Mesodermal cell (in vitro differentiated cells): ENCODE measurements around the gene GRID2IP.
"Not testable (repeated sequence)": the region's sequence is repeated elsewhere in the genome, so short reads cannot be mapped to it uniquely, and the experiment has no call there.

ENCODE experiments used
- H3K27ac ChIP-seq: 2 replicates; pipeline ENCODE4 v1.7.0; 2013; ENCODE audit warnings: mild to moderate bottlenecking, low read depth, low read length, moderate library complexity; ENCODE audit not compliant: severe bottlenecking
- H3K36me3 ChIP-seq: 2 replicates; pipeline ENCODE4 v1.7.1; 2013; ENCODE audit warnings: mild to moderate bottlenecking, low read length, moderate library complexity; ENCODE audit not compliant: control insufficient read depth, insufficient read depth
- H3K4me1 ChIP-seq: one replicate; pipeline ENCODE4 v1.7.1; 2013; ENCODE audit warnings: mild to moderate bottlenecking, low read length; ENCODE audit not compliant: insufficient read depth, control insufficient read depth, poor library complexity, severe bottlenecking
- H3K4me3 ChIP-seq: 2 replicates; pipeline ENCODE4 v1.7.0; 2013; ENCODE audit warnings: low read length, control low read depth, mild to moderate bottlenecking; ENCODE audit not compliant: insufficient read depth, poor library complexity, severe bottlenecking; ENCODE audit errors: extremely low read depth
- H3K9me3 ChIP-seq: 2 replicates; pipeline ENCODE4 v1.7.1; 2013; ENCODE audit warnings: mild to moderate bottlenecking, low read length, moderate library complexity; ENCODE audit not compliant: control insufficient read depth
- WGBS, 2 experiments: methylation state at CpG; one replicate each; pipeline ENCODE4 v1.1.5; 2013; ENCODE audit warnings: missing lambda C conversion rate in 2 of 2; ENCODE audit not compliant: insufficient coverage in 2 of 2; 5-methylcytosine and 5-hydroxymethylcytosine counted together

The GRID2IP gene

GRCh38 chr7:6482743-6483119, 68.5 kb downstream of the GRID2IP start:
- Histone ChIP-seq H3K27ac (peak overlapping the region; percentile 95), H3K9me3 (no peaks in the 10 kb centered on the region)
- 43 to 52% methylated on average over 5 of the region's 6 CpGs for WGBS, 2 experiments

GRCh38 chr7:6482307-6482706, 69.0 kb downstream of the GRID2IP start:
- Histone ChIP-seq H3K4me1 (peaks cover 11% of the 10 kb centered on the region), H3K36me3 (peaks cover 49% of the 10 kb centered on the region), H3K9me3 (no peaks in the 10 kb centered on the region), H3K27ac (no peak overlapping the region), H3K4me3 (peak overlapping the region; percentile 94)
- 93 to 100% methylated on average over 2 to 4 of the region's 4 CpGs for WGBS, 2 experiments

More at GRCh38 chr7:6482743-6483119, 68.5 kb downstream of the GRID2IP start:
- Histone ChIP-seq H3K4me1 (peaks cover 11% of the 10 kb centered on the region), H3K36me3 (peaks cover 46% of the 10 kb centered on the region), H3K4me3 (peak overlapping the region; percentile 94)

GRCh38 chr7:6481445-6481844, 69.8 kb downstream of the GRID2IP start:
- 86 to 90% methylated on average over 3 to 5 of the region's 6 CpGs for WGBS, 2 experiments
- no peak overlapping the region for H3K27ac ChIP-seq
- H3K9me3 ChIP-seq, result no peaks in the 10 kb centered on the region
- peaks cover 11% of the 10 kb centered on the region for H3K4me1 ChIP-seq
- peaks cover 58% of the 10 kb centered on the region for H3K36me3 ChIP-seq
- H3K4me3 ChIP-seq, result no peak overlapping the region

- Histone ChIP-seq H3K9me3 (no peaks in the 10 kb centered on the region), H3K4me3 (no peak overlapping the region), H3K4me1 (peaks cover 11% of the 10 kb centered on the region), H3K27ac (no peak overlapping the region), H3K36me3 (peaks cover 70% of the 10 kb centered on the region)
- WGBS, 2 experiments, result 100% methylated on average over 2 to 3 of the region's 5 CpGs
Measured at GRCh38 chr7:6480323-6480660, 71.0 kb downstream of the GRID2IP start.

GRCh38 chr7:6479067-6479466, 72.2 kb downstream of the GRID2IP start:
- H3K4me3 ChIP-seq, result no peak overlapping the region
- WGBS, 2 experiments, result 92 to 93% methylated on average over 6 to 7 of the region's 8 CpGs
- peaks cover 82% of the 10 kb centered on the region for H3K36me3 ChIP-seq
- H3K4me1 ChIP-seq, result peaks cover 11% of the 10 kb centered on the region
- H3K9me3 ChIP-seq, result no peaks in the 10 kb centered on the region
- H3K27ac ChIP-seq, result no peak overlapping the region

- H3K27ac ChIP-seq, result no peak overlapping the region
- WGBS, 2 experiments, result 94 to 95% methylated on average over 4 to 6 of the region's 7 CpGs
- H3K36me3 ChIP-seq, result peaks cover 90% of the 10 kb centered on the region
Measured at GRCh38 chr7:6478186-6478585, 73.1 kb downstream of the GRID2IP start.

GRCh38 chr7:6477318-6477660, 74.0 kb downstream of the GRID2IP start:
- WGBS, 2 experiments, result no CpG with 5 or more reads among the region's 1 CpG

More at GRCh38 chr7:6478186-6478585, 73.1 kb downstream of the GRID2IP start:
- Histone ChIP-seq H3K4me1 (peaks cover 11% of the 10 kb centered on the region), H3K9me3 (no peaks in the 10 kb centered on the region), H3K4me3 (no peak overlapping the region)

GRCh38 chr7:6476596-6477317, 74.5 kb downstream of the GRID2IP start:
- Histone ChIP-seq H3K4me1 (peaks cover 11% of the 10 kb centered on the region), H3K4me3 (no peak overlapping the region), H3K36me3 (peaks cover 95% of the 10 kb centered on the region), H3K9me3 (no peaks in the 10 kb centered on the region), H3K27ac (no peak overlapping the region)
- WGBS, 2 experiments, result 92 to 97% methylated on average over 5 of the region's 7 CpGs

More at GRCh38 chr7:6477318-6477660, 74.0 kb downstream of the GRID2IP start:
- H3K4me1 ChIP-seq, result peaks cover 11% of the 10 kb centered on the region
- no peak overlapping the region for H3K27ac ChIP-seq
- H3K9me3 ChIP-seq, result no peaks in the 10 kb centered on the region
- peaks cover 94% of the 10 kb centered on the region for H3K36me3 ChIP-seq
- H3K4me3 ChIP-seq, result no peak overlapping the region

- H3K27ac ChIP-seq, result no peak overlapping the region
Measured at GRCh38 chr7:6475433-6476186, 75.7 kb downstream of the GRID2IP start.

GRCh38 chr7:6465862-6466261, 85.4 kb downstream of the GRID2IP start:
- Histone ChIP-seq H3K9me3 (peaks cover 29% of the 10 kb centered on the region), H3K27ac (no peak overlapping the region), H3K36me3 (peaks cover 98% of the 10 kb centered on the region), H3K4me1 (no peaks in the 10 kb centered on the region), H3K4me3 (no peak overlapping the region)
- WGBS, 2 experiments, result 97 to 99% methylated on average over 7 of the region's 8 CpGs

More at GRCh38 chr7:6475433-6476186, 75.7 kb downstream of the GRID2IP start:
- 100% methylated on average over 2 to 3 of the region's 3 CpGs for WGBS, 2 experiments
- Histone ChIP-seq H3K9me3 (no peaks in the 10 kb centered on the region), H3K4me1 (peaks cover 4% of the 10 kb centered on the region), H3K4me3 (no peak overlapping the region), H3K36me3 (peaks cover 92% of the 10 kb centered on the region)

GRCh38 chr7:6463609-6464008, 87.7 kb downstream of the GRID2IP start:
- Histone ChIP-seq H3K36me3 (peaks cover 84% of the 10 kb centered on the region), H3K9me3 (peaks cover 26% of the 10 kb centered on the region)
- H3K4me3 ChIP-seq, H3K4me1 ChIP-seq, H3K27ac ChIP-seq: not testable (repeated sequence)
- whole genome bisulfite sequencing, 2 experiments, result 100% methylated on average over 1 to 2 of the region's 5 CpGs
